Adipocyte (in vitro differentiated cells): Measurements from ENCODE around the gene CSF3.

Experiments
- DNase-seq: peaks from one replicate; pipeline ENCODE4 v3.0.0-alpha.2; 2015; ENCODE audit warnings: low read depth
- H3K27me3 ChIP-seq: replicated peaks from 2 replicates; pipeline ENCODE4 v1.7.0; 2013; ENCODE audit warnings: mild to moderate bottlenecking, low read length, moderate library complexity; ENCODE audit not compliant: control insufficient read depth, insufficient read depth
- H3K36me3 ChIP-seq: 2 replicates; pipeline ENCODE4 v1.7.0; 2013; ENCODE audit warnings: low read length, mild to moderate bottlenecking, moderate library complexity; ENCODE audit not compliant: control insufficient read depth, insufficient read depth, severe bottlenecking
- H3K4me1 ChIP-seq: 2 replicates; pipeline ENCODE4 v1.7.0; 2013; ENCODE audit warnings: mild to moderate bottlenecking, low read length, moderate library complexity; ENCODE audit not compliant: control insufficient read depth, insufficient read depth
- H3K4me3 ChIP-seq: 2 replicates; pipeline ENCODE4 v1.7.0; 2013; ENCODE audit warnings: mild to moderate bottlenecking, low read length, moderate library complexity
- H3K9ac ChIP-seq: 2 replicates; pipeline ENCODE4 v1.7.0; 2013; ENCODE audit warnings: mild to moderate bottlenecking, low read length, moderate library complexity
- H3K9me3 ChIP-seq: 2 replicates; pipeline ENCODE4 v1.7.0; 2013; ENCODE audit warnings: mild to moderate bottlenecking, low read length, moderate library complexity; ENCODE audit not compliant: control insufficient read depth

Gene CSF3

GRCh38 chr17:40026816-40027613 is 11.8 kb downstream of the CSF3 start:
- peak; percentile 91 for DNase-seq
- H3K4me1 ChIP-seq, result no peaks in the 10 kb centered on the region
- H3K27me3 ChIP-seq, result no peaks in the 10 kb centered on the region
- H3K36me3 ChIP-seq, result peaks cover 56% of the 10 kb centered on the region
- no peaks in the 10 kb centered on the region for H3K9me3 ChIP-seq
- no peak overlapping the region for H3K4me3 ChIP-seq
- no peak overlapping the region for H3K9ac ChIP-seq

- Histone ChIP-seq H3K4me3 (no peak overlapping the region), H3K36me3 (peaks cover 56% of the 10 kb centered on the region), H3K9me3 (no peaks in the 10 kb centered on the region), H3K27me3 (no peaks in the 10 kb centered on the region), H3K4me1 (no peaks in the 10 kb centered on the region), H3K9ac (no peak overlapping the region)
- DNase-seq, result no peak
Observed at GRCh38 chr17:40027614-40028012, 12.4 kb downstream of the CSF3 start.

DNA sequence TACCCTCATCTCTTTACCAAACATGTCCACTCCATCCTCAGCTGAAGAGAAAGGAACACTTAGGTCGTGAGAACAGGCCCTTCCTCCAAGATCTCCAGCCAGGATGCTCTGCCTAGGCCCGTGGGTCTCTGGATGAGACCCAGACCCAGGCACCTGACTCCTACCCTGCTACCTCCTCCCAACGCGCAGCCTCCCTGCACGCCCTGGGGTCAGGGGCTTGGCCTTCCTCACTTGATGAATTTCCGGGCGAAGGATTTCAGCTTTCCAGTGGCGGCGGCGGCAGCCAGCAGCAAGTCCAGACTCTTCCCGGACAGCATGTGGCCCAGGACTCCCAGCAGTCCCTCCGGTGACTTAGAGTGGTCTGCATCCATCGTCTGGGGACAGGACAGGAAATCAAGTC is 13.4 kb downstream of the CSF3 start:
- no peak overlapping the region for H3K4me3 ChIP-seq
- no peaks in the 10 kb centered on the region for H3K27me3 ChIP-seq
- H3K9me3 ChIP-seq, result no peaks in the 10 kb centered on the region
- no peak overlapping the region for H3K9ac ChIP-seq
- H3K36me3 ChIP-seq, result peaks cover 61% of the 10 kb centered on the region
- DNase-seq, result no peak
- H3K4me1 ChIP-seq, result no peaks in the 10 kb centered on the region

DNA sequence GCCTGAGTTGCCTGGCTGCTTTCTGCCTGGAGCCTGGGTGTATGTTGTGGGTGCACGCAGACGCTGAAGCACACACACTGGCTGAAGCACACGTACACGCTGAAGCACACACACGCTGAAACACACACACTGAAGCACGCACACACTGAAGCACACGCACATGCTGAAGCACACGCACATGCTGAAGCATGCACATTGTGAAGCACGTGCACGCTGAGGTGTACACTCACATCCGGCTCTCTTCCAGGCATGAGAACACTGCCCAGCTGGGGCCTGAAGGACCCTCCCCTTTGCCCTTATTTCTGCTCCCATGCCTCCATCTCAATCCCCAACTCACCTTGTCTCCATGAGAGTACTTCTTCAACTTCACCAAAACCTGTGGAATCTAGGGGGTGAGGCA is 16.5 kb downstream of the CSF3 start:
- H3K27me3 ChIP-seq, result no peaks in the 10 kb centered on the region
- H3K36me3 ChIP-seq, result peaks cover 61% of the 10 kb centered on the region
- DNase-seq, result no peak
- H3K4me3 ChIP-seq, result no peak overlapping the region
- H3K4me1 ChIP-seq, result no peaks in the 10 kb centered on the region
- H3K9ac ChIP-seq, result no peak overlapping the region
- H3K9me3 ChIP-seq, result no peaks in the 10 kb centered on the region

DNA sequence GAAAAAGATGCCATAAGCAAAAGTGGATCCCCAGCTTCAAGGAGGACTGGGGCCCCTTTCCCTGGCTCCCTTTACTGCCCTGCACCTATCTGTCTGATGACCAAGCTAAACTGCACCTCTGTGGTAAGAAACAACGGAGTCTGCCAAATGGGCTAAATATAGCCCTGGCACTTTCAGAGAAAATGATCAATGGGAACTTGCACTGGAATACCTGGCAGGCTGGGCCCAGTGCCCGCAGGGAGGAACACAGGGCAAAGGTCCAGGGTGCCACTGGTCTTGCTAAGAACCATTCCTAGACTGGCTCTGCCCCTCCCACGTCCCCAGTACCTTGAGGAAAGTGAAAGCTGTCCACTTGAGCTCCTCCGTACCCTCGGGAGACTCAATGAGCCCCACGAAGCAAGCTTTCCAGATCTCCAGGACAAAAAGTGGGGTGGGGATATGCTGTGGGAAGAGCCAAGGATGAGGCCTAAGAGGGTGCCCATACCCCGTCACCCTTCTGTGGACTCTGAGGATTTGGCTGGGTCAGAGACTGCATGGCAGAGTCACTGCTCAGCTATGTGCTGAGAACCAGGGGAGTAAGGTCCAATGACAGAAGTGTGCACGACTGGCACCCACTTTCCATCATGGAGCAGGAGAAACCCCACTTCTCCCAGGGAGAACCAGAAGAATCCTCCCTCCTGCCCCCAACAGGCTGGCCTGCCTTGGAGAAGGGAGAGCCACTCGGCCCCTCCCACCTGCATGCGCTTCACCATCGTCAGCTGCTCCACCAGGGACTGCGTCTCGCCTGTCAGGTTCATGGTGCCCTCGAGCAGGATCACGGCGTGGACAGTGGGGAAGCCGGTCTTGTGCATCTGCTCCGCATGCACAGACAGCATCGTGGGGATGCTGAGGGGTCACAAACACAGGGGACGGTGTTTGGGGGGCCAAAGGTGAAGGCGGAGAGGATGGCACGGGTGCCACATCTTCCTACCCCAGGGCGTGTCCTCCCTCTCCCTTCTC is 17.4 kb downstream of the CSF3 start:
- Histone ChIP-seq H3K9ac (no peak overlapping the region), H3K36me3 (peaks cover 61% of the 10 kb centered on the region), H3K4me3 (no peak overlapping the region), H3K27me3 (no peaks in the 10 kb centered on the region), H3K4me1 (no peaks in the 10 kb centered on the region), H3K9me3 (no peaks in the 10 kb centered on the region)
- no peak for DNase-seq

DNA sequence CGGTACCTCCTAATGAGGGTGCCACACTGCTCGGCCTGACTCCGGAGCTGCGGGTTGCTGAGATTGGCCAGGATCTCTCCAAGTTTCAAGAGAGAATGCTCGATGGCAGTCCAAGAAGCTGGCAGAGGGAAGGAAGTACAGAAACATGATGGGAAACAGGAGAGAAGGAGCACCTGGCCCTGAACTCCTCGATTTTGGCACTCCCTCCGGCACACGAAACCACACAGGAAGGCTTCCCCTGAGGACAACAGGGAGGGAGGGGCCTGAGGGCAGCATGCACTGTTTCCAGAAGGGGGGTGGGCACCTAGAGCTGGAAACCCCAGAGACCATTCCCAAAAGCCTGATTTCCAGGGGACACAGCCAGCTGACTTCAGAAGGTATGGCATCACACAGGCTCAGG is 18.1 kb downstream of the CSF3 start:
- Histone ChIP-seq H3K27me3 (no peaks in the 10 kb centered on the region), H3K36me3 (peaks cover 60% of the 10 kb centered on the region), H3K9me3 (no peaks in the 10 kb centered on the region), H3K4me3 (no peak overlapping the region), H3K4me1 (no peaks in the 10 kb centered on the region), H3K9ac (no peak overlapping the region)
- no peak for DNase-seq

- no peak for DNase-seq
- peak overlapping the region; percentile 1 for H3K9ac ChIP-seq
- H3K4me3 ChIP-seq, result no peak overlapping the region
- peaks cover 47% of the 10 kb centered on the region for H3K36me3 ChIP-seq
- no peaks in the 10 kb centered on the region for H3K9me3 ChIP-seq
- H3K27me3 ChIP-seq, result no peaks in the 10 kb centered on the region
- peaks cover 7% of the 10 kb centered on the region for H3K4me1 ChIP-seq
Observed at GRCh38 chr17:40034426-40035161, 19.4 kb downstream of the CSF3 start.

GRCh38 chr17:40035162-40035559 is 19.9 kb downstream of the CSF3 start:
- Histone ChIP-seq H3K4me3 (no peak overlapping the region), H3K36me3 (peaks cover 43% of the 10 kb centered on the region), H3K9ac (peak overlapping the region; percentile 1), H3K27me3 (no peaks in the 10 kb centered on the region), H3K4me1 (peaks cover 7% of the 10 kb centered on the region), H3K9me3 (no peaks in the 10 kb centered on the region)
- DNase-seq, result peak; percentile 35

DNA sequence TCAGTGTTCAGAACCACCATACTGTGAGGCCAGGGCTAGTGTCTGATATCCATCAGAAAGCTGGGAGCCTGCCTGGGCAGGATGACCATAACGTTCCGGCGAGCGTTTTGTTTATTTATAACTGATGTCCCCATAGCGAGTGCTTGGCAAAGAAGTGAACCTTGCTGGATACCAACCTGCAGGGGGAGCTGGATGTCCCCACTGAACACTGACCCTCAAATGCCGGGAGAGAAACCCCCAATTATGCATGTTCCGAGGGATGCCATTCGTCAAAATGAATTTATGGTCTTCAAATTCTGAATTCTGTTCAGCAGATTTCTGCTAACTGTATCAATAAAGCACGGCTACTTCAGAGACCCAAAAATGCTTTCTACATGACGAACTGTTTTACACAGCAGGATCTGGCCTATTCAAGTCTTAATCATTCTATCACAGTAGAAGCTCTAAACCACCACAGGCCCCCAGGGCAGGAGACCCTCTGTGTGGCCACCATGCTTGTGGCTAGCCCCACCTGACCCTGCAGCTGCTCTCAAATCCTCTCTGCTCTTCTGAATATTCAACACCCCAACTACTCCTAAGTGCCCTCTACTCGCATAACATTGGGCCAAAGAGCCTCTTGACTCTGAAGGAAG is 23.8 kb downstream of the CSF3 start:
- DNase-seq, result peak; percentile 95
- no peaks in the 10 kb centered on the region for H3K9me3 ChIP-seq
- peaks cover 22% of the 10 kb centered on the region for H3K36me3 ChIP-seq
- H3K4me1 ChIP-seq, result peaks cover 7% of the 10 kb centered on the region
- peak overlapping the region; percentile 55 for H3K9ac ChIP-seq
- H3K4me3 ChIP-seq, result peak overlapping the region; percentile 48
- no peaks in the 10 kb centered on the region for H3K27me3 ChIP-seq

GRCh38 chr17:40041196-40041595 is 26.0 kb downstream of the CSF3 start:
- Histone ChIP-seq H3K4me3 (no peak overlapping the region), H3K36me3 (peaks cover 19% of the 10 kb centered on the region), H3K9ac (no peak overlapping the region), H3K9me3 (no peaks in the 10 kb centered on the region), H3K4me1 (peaks cover 7% of the 10 kb centered on the region), H3K27me3 (no peaks in the 10 kb centered on the region)
- no peak for DNase-seq
